K562 (cell line): ENCODE measurements around the gene NPAP1. TPM values are rescaled to one million over a fixed set of nuclear protein-coding genes. Genes with fewer than 3 reads are reported as not detected.

Source experiments
- ATAC-seq: fragments of 200-7000 bp; cut with Tn5 transposase; 3 replicates; pipeline ENCODE4 v1.9.1; 2020; ENCODE audit warnings: moderate library complexity
- BruUV-seq: library from RNA; stranded (reverse); fragments of 400-500 nt; replicated peaks from 2 replicates; lab custom pipeline; 2021; lab: Mats Ljungman, UMichigan
- CTCF ChIA-PET: fragments of 300-600 bp; formaldehyde crosslinking; extraction: SDS; loops from one replicate; lab custom pipeline; 2021; ENCODE audit warnings: low intra/inter-chr PET ratio; lab: Yijun Ruan, JAX
- POLR2A ChIA-PET: fragments of 300-600, 350-650 bp; sonication (Branson Sonifier 250); formaldehyde crosslinking; extraction: SDS; loops from one replicate; lab custom pipeline; 2021; ENCODE audit warnings: antibody characterized with exemption, inconsistent platforms; lab: Yijun Ruan, JAX
- DNase-seq, 4 experiments: peaks; one replicate each; pipeline versions ENCODE4 v3.0.0 to v3.0.0-alpha.2; 2011 to 2018; ENCODE audit warnings: low spot score in 3 of 4, mixed read lengths in 3 of 4; ENCODE audit errors: extremely low read depth in 1 of 4
- FAIRE-seq: peaks from 2 replicates; lab custom pipeline; 2011; peaks lifted over from hg19 to GRCh38; lab: Jason Lieb, UNC
- H2AFZ ChIP-seq: 2 replicates; pipeline ENCODE4 v1.6.0; 2011; ENCODE audit warnings: low read depth, low read length, control low read depth, inconsistent platforms
- H3K27ac ChIP-seq: fragments of 200-600 bp; 3 replicates; pipeline ENCODE4 v1.8.0; 2011; ENCODE audit warnings: low read depth, mild to moderate bottlenecking, control low read depth, inconsistent platforms, low read length, moderate library complexity, mixed read lengths; ENCODE audit errors: extremely low read depth
- H3K27me3 ChIP-seq, 2 experiments: fragments of 300-600 bp in 1 of 2; 2 replicates in 1 of 2; 3 replicates in 1 of 2; pipeline versions ENCODE4 v1.6.0 to v1.8.0; 2011; ENCODE audit warnings: inconsistent platforms in 2 of 2, low read length in 2 of 2, mild to moderate bottlenecking in 1 of 2, mixed read lengths in 1 of 2, moderate library complexity in 1 of 2; ENCODE audit not compliant: control insufficient read depth in 2 of 2, insufficient read depth in 2 of 2
- H3K36me3 ChIP-seq: fragments of 300-600 bp; 3 replicates; pipeline ENCODE4 v1.8.0; 2011; ENCODE audit warnings: mild to moderate bottlenecking, low read length, inconsistent platforms; ENCODE audit not compliant: control insufficient read depth, insufficient read depth
- H3K4me1 ChIP-seq, 2 experiments: fragments of 200-600 bp in 1 of 2; replicated peaks in 1 of 2; 2 replicates in 1 of 2; 3 replicates in 1 of 2; pipeline versions ENCODE4 v1.5.1 to v1.8.0; 2011; ENCODE audit warnings: inconsistent platforms in 2 of 2, low read length in 2 of 2, mild to moderate bottlenecking in 1 of 2, mixed read lengths in 1 of 2, moderate library complexity in 1 of 2; ENCODE audit not compliant: control insufficient read depth in 2 of 2, insufficient read depth in 2 of 2
- H3K4me2 ChIP-seq: 2 replicates; pipeline ENCODE4 v1.6.1; 2011; ENCODE audit warnings: low read length, control low read depth, inconsistent platforms, mixed read lengths; ENCODE audit not compliant: insufficient read depth
- H3K4me3 ChIP-seq: fragments of 200-600 bp; sonication (generic), shearing (Covaris generic); 2 replicates; pipeline ENCODE4 v1.5.1; 2016; ENCODE audit warnings: control low read depth, inconsistent platforms
- H3K79me2 ChIP-seq: fragments of 200-600 bp; 3 replicates; pipeline ENCODE4 v1.8.0; 2011; ENCODE audit warnings: low read length, inconsistent platforms; ENCODE audit not compliant: control insufficient read depth, insufficient read depth
- H3K9ac ChIP-seq, 2 experiments: 2 replicates each; pipeline versions ENCODE4 v1.6.0 to v1.6.1; 2011; ENCODE audit warnings: low read depth in 2 of 2, low read length in 2 of 2, control low read depth in 1 of 2, inconsistent platforms in 1 of 2, mild to moderate bottlenecking in 1 of 2, mixed read lengths in 1 of 2; ENCODE audit not compliant: insufficient read depth in 1 of 2
- H3K9me1 ChIP-seq: one replicate; pipeline ENCODE4 v1.6.0; 2011; ENCODE audit warnings: inconsistent platforms, mild to moderate bottlenecking, low read length, moderate library complexity; ENCODE audit not compliant: control insufficient read depth, insufficient read depth
- H3K9me3 ChIP-seq: replicated peaks from 2 replicates; pipeline ENCODE4 v1.5.1; 2011; ENCODE audit warnings: low read depth, low read length, inconsistent platforms; ENCODE audit not compliant: control insufficient read depth, insufficient read depth
- H4K20me1 ChIP-seq: replicated peaks from 2 replicates; pipeline ENCODE4 v1.6.1; 2011; ENCODE audit warnings: low read length, inconsistent platforms, mixed read lengths; ENCODE audit not compliant: control insufficient read depth, insufficient read depth
- FOXK2 ChIP-seq, 2 experiments: fragments of 450-650 bp; IDR thresholded peaks in 1 of 2; conservative IDR thresholded peaks in 1 of 2; 2 replicates each; pipeline ENCODE4 v1.6.1; 2016; ENCODE audit warnings: low read depth in 2 of 2, mild to moderate bottlenecking in 1 of 2
- HDAC2 ChIP-seq: fragments of 450-650 bp; IDR thresholded peaks from 2 replicates; pipeline ENCODE4 v1.6.1; 2016; ENCODE audit warnings: mild to moderate bottlenecking
- RBFOX2 ChIP-seq: fragments of 200-400 bp; formaldehyde crosslinking; IDR thresholded peaks from 2 replicates; pipeline ENCODE4 v1.6.1; 2017; ENCODE audit warnings: low read depth, mild to moderate bottlenecking, low read length, moderate library complexity
- STAG1 ChIP-seq: sonication (generic); formaldehyde crosslinking; IDR thresholded peaks from 2 replicates; pipeline ENCODE4 v1.5.0; 2020; ENCODE audit warnings: missing genetic modification reagents, borderline replicate concordance
- TAF15 ChIP-seq: fragments of 200-400 bp; formaldehyde crosslinking; IDR thresholded peaks from 2 replicates; pipeline ENCODE4 v1.6.1; 2017; ENCODE audit warnings: mild to moderate bottlenecking, low read depth, low read length, moderate library complexity
- ZNF408 ChIP-seq: fragments of 250-450 bp; sonication (Bioruptor Pico); IDR thresholded peaks from 2 replicates; pipeline ENCODE4 v1.4.0; 2020; ENCODE audit warnings: low read depth, mild to moderate bottlenecking, moderate library complexity
- ZNF589 ChIP-seq: fragments of 200-800 bp; sonication (Bioruptor generic); IDR thresholded peaks from 2 replicates; pipeline ENCODE4 v1.6.1; 2016; ENCODE audit warnings: low read depth, missing genetic modification characterization, missing compliant biosample characterization
- WGBS: fragments of 100-300 bp; shearing (Covaris generic); methylation state at CpG from one replicate; pipeline ENCODE4 v1.1.6; 2016; ENCODE audit warnings: low coverage, mixed read lengths; ENCODE audit not compliant: insufficient coverage; ENCODE audit errors: missing lambda C conversion rate; 5-methylcytosine and 5-hydroxymethylcytosine counted together
- in situ Hi-C: fragments of 300-500 bp; cut with MboI; formaldehyde crosslinking; loops from 4 replicates; pipeline ENCODE4 v1.15.0; 2018; ENCODE audit warnings: inconsistent platforms, mixed read lengths
- intact Hi-C: fragments of 100-400 bp; cut with micrococcal nuclease; formaldehyde crosslinking; loops from 2 replicates; pipeline ENCODE4 v1.14.2; 2022
- polyA plus RNA-seq, 8 experiments: library from polyadenylated mRNA; depleted of rRNA in 4 of 8; stranded (reverse) in 5 of 8; unstranded in 3 of 8; fragments of >200 nt; fragmentation: Nextera tagmentation in 2 of 8; fragmentation: Illumina TruSeq in 1 of 8; extraction: Ambion mirVana in 2 of 8; extraction: Trizol in 1 of 8; gene quantifications; 2 replicates each; pipeline versions ENCODE4 v1.2.1 to v1.2.3, GENCODE V29; 2011 to 2014; ENCODE audit warnings: inconsistent platforms in 1 of 8, missing spikeins in 1 of 8
- total RNA-seq, 7 experiments: library from RNA; depleted of rRNA in 6 of 7; stranded (reverse); fragments of >200 nt in 6 of 7; fragmentation: Illumina TruSeq in 2 of 7; extraction: Trizol in 2 of 7; gene quantifications; 2 replicates each; pipeline versions ENCODE4 v1.2.1 to v1.2.3, GENCODE V29; 2011 to 2021; ENCODE audit warnings: low replicate concordance in 1 of 7
- TF ChIP-seq, protein P1 (sequence below): fragments of 250-450 bp; sonication (Bioruptor Pico); IDR thresholded peaks from 2 replicates; pipeline ENCODE4 v1.8.0; 2021; ENCODE audit warnings: moderate library complexity, mild to moderate bottlenecking, inconsistent platforms
- TF ChIP-seq, protein P2 (sequence below): fragments of 200-800 bp; sonication (Bioruptor generic); IDR thresholded peaks from 2 replicates; pipeline ENCODE4 v1.6.1; 2016; ENCODE audit warnings: missing genetic modification characterization, missing compliant biosample characterization
- TF ChIP-seq, protein P3 (sequence below): fragments of 450-650 bp; conservative IDR thresholded peaks from 2 replicates; pipeline ENCODE4 v1.6.1; 2016; ENCODE audit warnings: missing genetic modification characterization, low read depth, mild to moderate bottlenecking, control low read depth, missing compliant biosample characterization
- TF ChIP-seq, protein P4 (sequence below): IDR thresholded peaks from 2 replicates; pipeline ENCODE4 v1.6.1; 2014; ENCODE audit warnings: antibody characterized with exemption

Gene NPAP1
- total and polyA plus RNA-seq, 9 of the 15 experiments (the other 6 are each of a cell fraction or from before 2014, with no cell fraction given) = 0.03 TPM; not detected in 8

DNA sequence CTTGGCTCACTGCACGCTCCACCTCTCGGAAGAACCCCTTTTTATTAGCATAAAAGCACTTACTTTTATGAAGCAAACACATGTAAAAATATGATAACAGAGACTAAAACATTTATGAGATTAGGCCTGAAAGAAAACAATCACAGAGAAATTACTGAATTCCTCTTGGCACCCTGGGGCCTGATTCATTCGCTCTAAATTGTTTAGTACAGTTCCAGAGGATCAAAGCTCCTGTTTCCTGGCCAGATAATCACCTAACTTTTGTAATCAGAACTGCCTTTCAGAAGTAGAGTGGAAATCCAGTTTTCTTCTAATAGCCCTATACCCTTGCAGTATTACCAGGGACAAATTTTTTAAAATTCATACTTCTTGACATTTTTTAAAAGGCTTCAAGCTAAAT lies 6.4 kb downstream of the NPAP1 start:
- no peaks in the 10 kb centered on the region for H3K79me2 ChIP-seq
- no peak overlapping the region for H3K27ac ChIP-seq
- H3K27me3 ChIP-seq = no peaks in the 10 kb centered on the region
- H3K9me3 ChIP-seq = no peaks in the 10 kb centered on the region
- ATAC-seq (no peak), DNase-seq (no peak), FAIRE-seq (no peak)
- H2AFZ ChIP-seq = no peak overlapping the region
- BruUV-seq = no TSS peak
- H3K36me3 ChIP-seq = no peaks in the 10 kb centered on the region
- H4K20me1 ChIP-seq = no peaks in the 10 kb centered on the region
- no peaks in the 10 kb centered on the region for H3K9me1 ChIP-seq
- WGBS = 4% methylated on average over 3 of the region's 3 CpGs
- ChIA-PET CTCF (no interaction called here), POLR2A (no interaction called here)
- H3K9ac ChIP-seq = no peak overlapping the region
- in situ Hi-C loops (no loop called here), intact Hi-C loops (no loop called here)
- no peaks in the 10 kb centered on the region for H3K4me1 ChIP-seq
- no peak overlapping the region for H3K4me3 ChIP-seq
- H3K4me2 ChIP-seq = no peak overlapping the region
- TF ChIP-seq, protein P1, sequence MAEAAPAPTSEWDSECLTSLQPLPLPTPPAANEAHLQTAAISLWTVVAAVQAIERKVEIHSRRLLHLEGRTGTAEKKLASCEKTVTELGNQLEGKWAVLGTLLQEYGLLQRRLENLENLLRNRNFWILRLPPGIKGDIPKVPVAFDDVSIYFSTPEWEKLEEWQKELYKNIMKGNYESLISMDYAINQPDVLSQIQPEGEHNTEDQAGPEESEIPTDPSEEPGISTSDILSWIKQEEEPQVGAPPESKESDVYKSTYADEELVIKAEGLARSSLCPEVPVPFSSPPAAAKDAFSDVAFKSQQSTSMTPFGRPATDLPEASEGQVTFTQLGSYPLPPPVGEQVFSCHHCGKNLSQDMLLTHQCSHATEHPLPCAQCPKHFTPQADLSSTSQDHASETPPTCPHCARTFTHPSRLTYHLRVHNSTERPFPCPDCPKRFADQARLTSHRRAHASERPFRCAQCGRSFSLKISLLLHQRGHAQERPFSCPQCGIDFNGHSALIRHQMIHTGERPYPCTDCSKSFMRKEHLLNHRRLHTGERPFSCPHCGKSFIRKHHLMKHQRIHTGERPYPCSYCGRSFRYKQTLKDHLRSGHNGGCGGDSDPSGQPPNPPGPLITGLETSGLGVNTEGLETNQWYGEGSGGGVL (CRISPR knock-in tag) = no peak
- TF ChIP-seq ZNF408 (CRISPR knock-in tag) = no peak
- no peak for TF ChIP-seq FOXK2 (conservative IDR thresholded peaks at IDR 0.05 in 1 of 2, IDR thresholded peaks at IDR 0.05 in 1 of 2; ENCODE audit: low read depth in 2 of 2)
- TF ChIP-seq, protein P2, sequence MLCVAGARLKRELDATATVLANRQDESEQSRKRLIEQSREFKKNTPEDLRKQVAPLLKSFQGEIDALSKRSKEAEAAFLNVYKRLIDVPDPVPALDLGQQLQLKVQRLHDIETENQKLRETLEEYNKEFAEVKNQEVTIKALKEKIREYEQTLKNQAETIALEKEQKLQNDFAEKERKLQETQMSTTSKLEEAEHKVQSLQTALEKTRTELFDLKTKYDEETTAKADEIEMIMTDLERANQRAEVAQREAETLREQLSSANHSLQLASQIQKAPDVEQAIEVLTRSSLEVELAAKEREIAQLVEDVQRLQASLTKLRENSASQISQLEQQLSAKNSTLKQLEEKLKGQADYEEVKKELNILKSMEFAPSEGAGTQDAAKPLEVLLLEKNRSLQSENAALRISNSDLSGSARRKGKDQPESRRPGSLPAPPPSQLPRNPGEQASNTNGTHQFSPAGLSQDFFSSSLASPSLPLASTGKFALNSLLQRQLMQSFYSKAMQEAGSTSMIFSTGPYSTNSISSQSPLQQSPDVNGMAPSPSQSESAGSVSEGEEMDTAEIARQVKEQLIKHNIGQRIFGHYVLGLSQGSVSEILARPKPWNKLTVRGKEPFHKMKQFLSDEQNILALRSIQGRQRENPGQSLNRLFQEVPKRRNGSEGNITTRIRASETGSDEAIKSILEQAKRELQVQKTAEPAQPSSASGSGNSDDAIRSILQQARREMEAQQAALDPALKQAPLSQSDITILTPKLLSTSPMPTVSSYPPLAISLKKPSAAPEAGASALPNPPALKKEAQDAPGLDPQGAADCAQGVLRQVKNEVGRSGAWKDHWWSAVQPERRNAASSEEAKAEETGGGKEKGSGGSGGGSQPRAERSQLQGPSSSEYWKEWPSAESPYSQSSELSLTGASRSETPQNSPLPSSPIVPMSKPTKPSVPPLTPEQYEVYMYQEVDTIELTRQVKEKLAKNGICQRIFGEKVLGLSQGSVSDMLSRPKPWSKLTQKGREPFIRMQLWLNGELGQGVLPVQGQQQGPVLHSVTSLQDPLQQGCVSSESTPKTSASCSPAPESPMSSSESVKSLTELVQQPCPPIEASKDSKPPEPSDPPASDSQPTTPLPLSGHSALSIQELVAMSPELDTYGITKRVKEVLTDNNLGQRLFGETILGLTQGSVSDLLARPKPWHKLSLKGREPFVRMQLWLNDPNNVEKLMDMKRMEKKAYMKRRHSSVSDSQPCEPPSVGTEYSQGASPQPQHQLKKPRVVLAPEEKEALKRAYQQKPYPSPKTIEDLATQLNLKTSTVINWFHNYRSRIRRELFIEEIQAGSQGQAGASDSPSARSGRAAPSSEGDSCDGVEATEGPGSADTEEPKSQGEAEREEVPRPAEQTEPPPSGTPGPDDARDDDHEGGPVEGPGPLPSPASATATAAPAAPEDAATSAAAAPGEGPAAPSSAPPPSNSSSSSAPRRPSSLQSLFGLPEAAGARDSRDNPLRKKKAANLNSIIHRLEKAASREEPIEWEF (CRISPR knock-in tag) = no peak
- no peak for TF ChIP-seq TAF15
- no peak for TF ChIP-seq STAG1 (CRISPR knock-in tag)
- TF ChIP-seq, protein P3, sequence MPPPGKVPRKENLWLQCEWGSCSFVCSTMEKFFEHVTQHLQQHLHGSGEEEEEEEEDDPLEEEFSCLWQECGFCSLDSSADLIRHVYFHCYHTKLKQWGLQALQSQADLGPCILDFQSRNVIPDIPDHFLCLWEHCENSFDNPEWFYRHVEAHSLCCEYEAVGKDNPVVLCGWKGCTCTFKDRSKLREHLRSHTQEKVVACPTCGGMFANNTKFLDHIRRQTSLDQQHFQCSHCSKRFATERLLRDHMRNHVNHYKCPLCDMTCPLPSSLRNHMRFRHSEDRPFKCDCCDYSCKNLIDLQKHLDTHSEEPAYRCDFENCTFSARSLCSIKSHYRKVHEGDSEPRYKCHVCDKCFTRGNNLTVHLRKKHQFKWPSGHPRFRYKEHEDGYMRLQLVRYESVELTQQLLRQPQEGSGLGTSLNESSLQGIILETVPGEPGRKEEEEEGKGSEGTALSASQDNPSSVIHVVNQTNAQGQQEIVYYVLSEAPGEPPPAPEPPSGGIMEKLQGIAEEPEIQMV (tag) = no peak
- TF ChIP-seq RBFOX2 = no peak
- TF ChIP-seq, protein P4, sequence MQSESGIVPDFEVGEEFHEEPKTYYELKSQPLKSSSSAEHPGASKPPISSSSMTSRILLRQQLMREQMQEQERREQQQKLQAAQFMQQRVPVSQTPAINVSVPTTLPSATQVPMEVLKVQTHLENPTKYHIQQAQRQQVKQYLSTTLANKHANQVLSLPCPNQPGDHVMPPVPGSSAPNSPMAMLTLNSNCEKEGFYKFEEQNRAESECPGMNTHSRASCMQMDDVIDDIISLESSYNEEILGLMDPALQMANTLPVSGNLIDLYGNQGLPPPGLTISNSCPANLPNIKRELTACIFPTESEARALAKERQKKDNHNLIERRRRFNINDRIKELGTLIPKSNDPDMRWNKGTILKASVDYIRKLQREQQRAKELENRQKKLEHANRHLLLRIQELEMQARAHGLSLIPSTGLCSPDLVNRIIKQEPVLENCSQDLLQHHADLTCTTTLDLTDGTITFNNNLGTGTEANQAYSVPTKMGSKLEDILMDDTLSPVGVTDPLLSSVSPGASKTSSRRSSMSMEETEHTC = no peak
- no peak for TF ChIP-seq ZNF589 (CRISPR knock-in tag)
- TF ChIP-seq HDAC2 = no peak
